GM12801 (cell line): ENCODE measurements around the gene FRMPD2.

Source experiments
- CTCF ChIP-seq: IDR thresholded peaks from one replicate; pipeline ENCODE4 v1.5.1; 2011; ENCODE audit warnings: control low read depth; ENCODE audit not compliant: insufficient read length; ENCODE audit errors: extremely low read depth

FRMPD2 gene

GRCh38 chr10:48249763-48250351, 24.6 kb downstream of the FRMPD2 start:
- no peak for TF ChIP-seq CTCF

GRCh38 chr10:48249004-48249762, 25.3 kb downstream of the FRMPD2 start:
- TF ChIP-seq CTCF, result no peak

- TF ChIP-seq CTCF, result no peak
Observed at GRCh38 chr10:48248462-48248861, 26.0 kb downstream of the FRMPD2 start.

GRCh38 chr10:48247680-48248079, 26.8 kb downstream of the FRMPD2 start:
- no peak for TF ChIP-seq CTCF

- no peak for TF ChIP-seq CTCF
Observed at GRCh38 chr10:48246501-48246900, 28.0 kb downstream of the FRMPD2 start.

GRCh38 chr10:48245977-48246376, 28.5 kb downstream of the FRMPD2 start:
- no peak for TF ChIP-seq CTCF

GRCh38 chr10:48243487-48243886, 31.0 kb downstream of the FRMPD2 start:
- TF ChIP-seq CTCF, result no peak
